HG02981 (cell line): ENCODE results near the gene SF3A1.
A peak's percentile ranks its signal among the peaks of the same experiment; 100 is the strongest.

ENCODE experiments used
- ATAC-seq: cut with Tn5 transposase; IDR thresholded peaks from one replicate; pipeline ENCODE4 v1.9.1; 2021; ENCODE audit warnings: mild to moderate bottlenecking, moderate library complexity; ENCODE audit not compliant: unreplicated experiment

The SF3A1 gene

DNA sequence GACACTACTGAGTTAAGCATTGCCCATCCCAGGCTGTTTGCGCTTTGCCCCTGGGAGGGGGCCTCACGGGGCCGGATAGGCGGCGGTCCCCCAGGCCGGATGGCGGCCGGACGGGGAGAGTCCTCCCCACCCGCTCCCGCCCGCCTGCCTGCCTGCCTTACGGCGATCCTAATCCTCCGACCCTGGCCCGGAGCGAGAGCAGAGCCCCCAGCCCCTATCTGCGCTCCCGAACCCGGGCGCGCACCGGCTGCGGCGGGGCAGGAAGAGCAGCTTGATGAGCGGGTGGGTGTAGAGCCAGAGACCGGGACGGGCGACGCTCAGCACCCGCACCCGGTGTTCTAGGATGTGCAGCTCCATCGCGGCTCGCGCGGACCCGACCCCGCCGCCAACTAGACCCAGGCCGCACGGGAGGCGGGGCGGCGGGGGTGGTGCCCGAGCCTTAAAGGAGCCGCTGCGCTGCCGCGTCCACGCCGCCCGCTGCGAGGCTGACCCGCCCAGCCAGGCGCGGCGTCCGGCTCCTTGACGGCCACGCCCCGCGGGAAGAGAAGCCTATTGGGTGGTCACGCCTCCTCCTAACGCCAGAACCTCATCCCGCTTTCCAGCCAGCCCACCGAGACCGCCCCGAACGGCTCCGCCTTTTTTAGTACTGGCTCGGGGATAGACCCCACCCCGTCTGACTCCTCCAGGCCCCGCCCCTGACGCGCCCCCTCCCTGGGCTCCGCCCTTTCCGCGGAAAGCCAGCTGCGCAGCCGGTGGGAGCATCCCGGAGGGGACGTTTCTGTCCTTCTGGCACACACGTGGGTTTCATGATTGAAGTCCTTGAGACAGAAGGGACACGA, 67.3 kb downstream of the SF3A1 start, which contains the start of gene CASTOR1:
CASTOR1 (minus strand) TSS at position 365 of the 839 bp plus-strand sequence; CDS start at position 357, 8 bp downstream.
- peak; percentile 54 for ATAC-seq

DNA sequence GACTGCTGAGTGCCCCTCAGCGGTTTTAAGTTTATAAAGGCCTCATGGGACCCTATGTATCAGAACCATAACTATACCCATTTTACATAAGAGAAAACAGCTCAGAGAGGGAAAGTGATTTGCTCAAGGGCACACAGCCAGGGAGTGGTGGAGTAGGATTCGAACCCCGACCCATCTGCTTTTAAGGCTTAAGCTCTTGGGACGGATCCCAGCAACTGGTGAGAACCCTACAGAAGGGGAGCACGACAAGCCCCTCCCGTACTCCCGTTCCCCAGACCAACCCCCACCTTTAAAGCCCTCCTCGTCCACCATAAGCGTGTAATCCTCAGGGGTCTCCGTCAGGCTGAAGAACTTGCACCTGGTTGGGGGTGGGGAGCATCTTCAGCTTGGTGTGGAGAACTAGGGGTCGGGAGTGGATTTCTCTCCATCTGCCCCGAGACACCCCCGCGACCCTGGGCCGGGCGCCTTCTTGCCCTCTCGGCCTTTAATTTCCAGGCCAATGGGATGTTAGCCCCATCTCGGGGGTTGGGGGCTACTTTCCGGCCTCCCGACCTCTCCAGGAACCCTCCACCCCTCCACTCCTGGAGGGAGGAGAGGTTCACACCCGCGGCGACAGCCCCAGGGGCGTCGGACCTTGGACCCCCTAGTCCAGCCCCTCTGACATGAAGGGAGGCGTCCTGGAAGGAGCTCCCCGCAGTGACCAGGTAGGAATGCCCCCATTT, 68.1 kb downstream of the SF3A1 start:
- no peak for ATAC-seq

DNA sequence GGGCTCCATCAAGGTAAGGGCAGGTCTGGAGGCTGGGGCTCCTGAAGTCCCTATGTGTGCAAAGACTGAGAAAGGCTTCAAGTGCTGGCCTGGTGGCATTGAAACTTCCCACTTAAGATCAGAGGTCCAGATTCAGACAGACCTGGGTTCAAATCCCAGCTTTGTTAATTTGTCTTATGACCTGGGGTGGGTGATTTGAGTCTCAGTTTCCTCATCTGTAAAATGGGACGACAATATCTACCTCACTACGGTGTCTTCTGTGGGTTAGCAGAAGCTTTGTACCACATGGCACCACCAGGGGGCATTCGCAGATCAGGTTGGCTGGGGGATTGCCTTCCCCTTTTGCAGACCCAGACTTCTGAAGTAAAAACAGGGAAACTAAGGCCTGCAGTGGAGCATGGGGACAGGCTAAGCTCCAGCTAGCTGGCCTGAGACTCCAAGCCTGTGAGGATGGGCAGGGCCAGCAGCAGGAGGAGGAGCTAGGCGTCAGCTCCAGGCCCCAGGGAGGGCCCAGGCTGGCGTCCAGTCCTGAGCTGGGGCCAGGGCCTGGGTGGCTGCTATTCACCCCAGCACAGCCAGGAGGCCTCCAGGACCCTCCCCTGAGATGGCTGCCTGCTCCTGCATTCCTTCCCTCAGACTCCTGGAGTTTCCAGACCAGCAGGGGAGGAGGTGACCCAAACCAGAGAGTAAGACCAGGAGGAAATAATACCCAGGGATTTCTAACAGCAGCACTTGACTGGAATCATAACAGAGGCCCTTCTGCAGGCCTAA, 68.9 kb downstream of the SF3A1 start:
- no peak for ATAC-seq

DNA sequence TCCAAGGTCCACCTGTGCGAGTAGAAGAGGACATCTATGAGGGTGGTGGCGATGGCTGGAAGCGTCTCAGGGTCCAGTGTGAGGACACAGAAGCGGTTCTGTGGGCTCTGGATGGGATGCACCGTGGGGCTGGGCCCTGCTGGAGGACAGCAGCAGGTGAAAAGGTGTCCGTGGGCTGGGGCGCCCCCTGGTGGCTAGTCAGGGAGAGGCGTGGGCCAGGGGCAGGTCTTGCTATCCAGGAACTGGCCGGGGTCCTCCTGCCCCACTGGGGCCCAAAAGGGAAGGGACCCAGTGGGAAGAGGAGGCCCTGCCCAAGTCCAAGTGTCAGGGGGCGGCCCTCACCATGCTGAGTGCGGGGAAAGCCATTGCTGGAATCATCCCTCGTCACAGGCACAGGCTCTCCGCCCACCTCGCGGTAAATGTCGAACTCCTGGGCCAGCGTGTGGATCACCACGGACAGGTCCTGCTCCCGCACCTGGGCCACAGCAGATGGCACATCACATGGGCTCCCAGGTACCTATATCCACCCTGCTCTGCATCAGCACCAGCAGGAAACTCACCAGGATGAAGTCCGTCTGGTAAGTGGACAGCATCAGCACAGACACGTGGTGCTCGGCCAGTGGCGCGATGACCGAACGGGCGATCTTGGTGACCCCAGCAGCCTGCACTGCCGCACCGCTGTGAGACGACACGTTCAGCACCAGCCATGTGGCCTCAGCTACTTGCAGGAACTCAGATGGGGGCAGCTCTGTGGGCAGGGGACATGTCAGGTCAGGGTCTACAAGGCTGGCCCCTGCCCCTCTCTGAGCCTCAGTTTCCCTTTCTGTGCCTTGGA, 69.7 kb downstream of the SF3A1 start:
- no peak for ATAC-seq

DNA sequence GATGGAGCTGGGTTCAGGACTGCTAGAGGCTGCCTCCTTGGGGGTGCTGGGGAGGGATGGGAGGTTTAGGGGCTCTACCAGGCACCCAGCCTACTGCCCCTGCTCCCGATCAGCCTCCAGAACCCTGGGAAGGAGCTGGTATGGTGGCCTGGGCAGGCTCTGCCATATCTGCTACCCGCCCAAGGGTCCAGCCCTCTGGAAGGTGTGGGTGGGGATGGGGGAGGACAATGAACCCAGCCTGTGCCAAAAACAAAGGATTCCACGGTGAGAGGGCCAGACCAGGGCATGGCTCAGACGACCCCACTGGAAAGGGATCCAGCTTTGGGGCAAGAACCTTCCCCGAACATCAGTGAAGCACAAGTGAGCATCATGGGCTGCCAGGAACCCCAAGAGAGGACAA, 70.4 kb downstream of the SF3A1 start:
- ATAC-seq, result no peak

DNA sequence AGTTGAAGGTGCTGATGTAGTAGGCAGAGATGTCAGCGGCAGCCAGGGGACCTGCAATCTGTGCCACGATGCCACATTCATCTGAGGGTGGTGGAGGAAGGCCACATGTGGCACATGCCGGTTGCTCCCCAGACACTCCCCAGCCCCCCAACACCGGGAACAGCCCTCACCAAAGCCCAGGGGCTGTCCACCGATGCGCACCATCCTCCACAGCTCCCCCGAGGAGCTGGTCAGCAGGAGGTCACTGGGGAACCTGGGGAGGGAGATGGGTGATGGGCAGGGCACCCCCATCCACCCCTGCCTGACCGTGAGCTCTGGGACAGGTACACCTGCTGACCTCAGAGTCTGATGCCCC, 70.9 kb downstream of the SF3A1 start:
- ATAC-seq, result no peak

DNA sequence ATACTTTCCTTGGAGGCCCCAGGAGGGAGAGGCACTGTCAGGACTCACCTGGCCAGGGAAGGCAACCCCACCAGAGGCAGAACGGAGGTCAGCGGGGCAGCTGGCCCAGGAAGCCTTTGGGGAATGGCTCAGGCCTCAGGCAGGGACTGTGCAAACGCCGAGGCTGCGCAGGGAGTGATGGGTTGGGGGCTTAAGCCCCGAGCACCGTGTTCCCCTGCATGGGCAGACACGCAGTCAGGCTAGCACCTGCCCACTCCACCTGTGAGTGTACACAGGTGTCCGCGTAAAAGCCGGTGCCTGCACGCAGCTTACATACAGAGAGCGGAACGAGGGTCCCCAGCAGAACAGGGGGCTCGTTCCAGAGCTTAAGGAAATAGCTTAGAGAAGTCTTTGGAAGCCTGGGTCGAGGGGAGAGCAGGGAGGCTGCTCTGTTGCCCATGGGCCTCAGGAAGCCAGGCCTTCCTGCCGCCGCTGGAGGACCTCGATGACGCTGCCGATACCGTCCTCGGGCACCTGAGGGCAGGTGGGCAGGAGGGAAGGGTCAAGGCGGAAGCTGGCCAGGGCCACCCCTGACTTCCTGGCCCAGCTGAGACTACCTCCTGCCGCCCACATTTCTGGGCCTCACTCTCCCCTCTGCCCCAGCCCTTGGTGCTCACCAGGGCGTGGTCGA, 71.4 kb downstream of the SF3A1 start:
- no peak for ATAC-seq

DNA sequence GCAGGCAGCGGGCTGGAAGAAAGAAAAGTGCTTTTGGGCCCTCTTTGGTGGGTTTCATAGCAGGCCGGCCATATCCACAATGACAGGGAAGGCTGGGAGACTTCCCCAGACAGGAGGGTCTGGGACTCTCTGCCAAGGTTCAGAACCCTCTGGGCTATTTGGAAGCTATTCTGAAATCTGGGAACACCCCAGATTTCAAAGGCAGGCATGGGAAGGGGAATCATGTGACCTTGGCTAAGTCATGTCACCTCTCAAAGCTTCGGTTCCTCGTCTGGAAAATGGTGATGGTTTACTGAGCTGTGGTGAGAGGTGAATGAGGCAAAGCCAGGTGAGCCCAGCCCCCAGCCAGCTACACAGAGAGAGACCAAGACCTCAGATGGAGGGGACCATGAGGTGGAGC, 72.0 kb downstream of the SF3A1 start:
- ATAC-seq, result no peak

DNA sequence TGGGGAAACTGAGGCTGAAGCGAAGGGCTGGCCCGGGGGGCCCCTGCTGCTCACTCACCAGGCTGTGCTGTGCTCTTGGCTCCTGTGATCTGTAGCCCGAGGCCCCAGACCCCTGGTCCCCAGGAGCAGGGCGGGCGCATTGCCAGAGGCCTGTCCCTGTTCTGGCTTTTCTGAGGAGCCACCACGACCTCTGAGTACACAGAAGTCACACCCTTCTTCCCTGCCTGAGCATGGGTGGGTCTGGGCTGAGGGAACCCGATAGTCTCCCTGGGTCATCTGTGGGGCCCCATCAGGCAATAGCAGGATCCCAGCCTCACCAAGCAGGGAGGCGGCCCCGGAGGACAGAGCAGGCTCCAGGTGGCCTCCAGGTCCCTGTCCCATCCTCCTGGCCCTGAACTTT, 72.5 kb downstream of the SF3A1 start:
- ATAC-seq, result no peak

DNA sequence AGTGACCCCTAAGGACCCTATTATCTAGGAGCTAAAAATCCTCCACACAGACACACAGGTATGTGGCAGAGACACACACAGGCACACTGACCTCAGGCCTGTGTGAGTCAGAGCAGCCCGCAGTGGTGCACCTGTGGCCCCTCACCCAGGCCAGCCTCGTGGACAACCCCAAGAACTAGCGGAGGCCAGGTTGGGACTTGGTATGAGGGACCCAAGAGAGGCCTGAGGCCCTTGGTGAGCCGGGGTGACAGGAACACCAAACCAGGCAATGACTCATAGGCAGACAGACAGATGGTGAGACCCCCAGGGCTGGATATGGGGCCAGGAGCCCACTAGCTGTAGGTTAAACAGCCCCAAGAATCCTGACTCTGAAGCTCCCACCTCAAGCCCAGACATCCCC, 73.4 kb downstream of the SF3A1 start:
- ATAC-seq, result no peak

DNA sequence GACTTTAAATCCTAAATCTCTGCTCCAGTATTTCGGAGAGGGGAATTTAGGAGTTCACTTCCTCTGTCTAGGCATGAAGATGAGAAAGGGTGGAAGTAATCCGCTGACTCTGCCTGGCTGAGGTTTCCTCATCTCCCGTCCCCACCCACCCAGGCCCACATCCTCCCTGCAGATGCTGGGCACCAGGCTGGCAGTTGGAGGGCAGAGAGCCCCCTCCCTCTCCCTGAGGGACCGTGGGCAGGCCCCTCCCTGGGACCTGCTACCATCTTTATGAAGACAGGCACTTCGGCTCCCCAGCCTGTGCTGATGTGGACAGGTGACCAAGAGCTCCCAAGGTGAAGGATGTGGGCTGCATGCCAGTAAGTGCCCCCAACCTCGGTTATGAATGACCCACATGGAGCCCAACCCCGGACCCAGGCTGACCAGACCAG, 74.1 kb downstream of the SF3A1 start:
- ATAC-seq, result no peak
